Choroid plexus epithelial cell (primary cell): ENCODE data around the gene RPL7A.
"Not testable (repeated sequence)": the region's sequence is repeated elsewhere in the genome, so short reads cannot be mapped to it uniquely, and the experiment has no call there.

Experiments
- DNase-seq: peaks from one replicate; pipeline ENCODE4 v3.0.0-alpha.2; 2010; ENCODE audit warnings: low read depth
- H3K4me3 ChIP-seq: 2 replicates; pipeline ENCODE4 v1.5.1; 2011; ENCODE audit warnings: low read depth, mild to moderate bottlenecking, control low read depth, low read length, moderate library complexity
- TF ChIP-seq, protein P1 (sequence below): conservative IDR thresholded peaks from 2 replicates; pipeline ENCODE4 v1.5.1; 2011; ENCODE audit warnings: low read depth, mild to moderate bottlenecking, control low read depth, inconsistent platforms, low read length, moderate library complexity

RPL7A gene

DNA sequence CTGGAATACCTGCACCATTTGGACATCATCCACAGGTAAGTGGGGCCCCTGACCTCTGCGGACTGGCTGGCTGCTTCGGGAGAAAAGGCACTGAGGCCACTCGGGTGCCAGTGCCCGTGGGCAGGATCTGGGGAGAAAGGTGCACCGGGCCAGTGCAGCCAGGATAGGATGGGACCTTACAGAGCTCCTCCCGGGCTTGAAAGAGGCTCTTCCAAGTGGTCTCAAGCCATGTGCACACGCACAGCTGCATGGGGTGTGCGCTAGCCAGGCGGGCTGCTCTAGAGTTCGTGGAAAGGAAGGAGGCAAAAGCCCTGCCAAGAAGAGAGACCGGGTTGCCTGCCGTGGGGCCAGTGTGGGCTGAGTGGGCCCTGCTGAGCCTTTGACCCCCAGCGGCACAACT is 41.5 kb downstream of the RPL7A start:
- no peak for DNase-seq
- TF ChIP-seq, protein P1, sequence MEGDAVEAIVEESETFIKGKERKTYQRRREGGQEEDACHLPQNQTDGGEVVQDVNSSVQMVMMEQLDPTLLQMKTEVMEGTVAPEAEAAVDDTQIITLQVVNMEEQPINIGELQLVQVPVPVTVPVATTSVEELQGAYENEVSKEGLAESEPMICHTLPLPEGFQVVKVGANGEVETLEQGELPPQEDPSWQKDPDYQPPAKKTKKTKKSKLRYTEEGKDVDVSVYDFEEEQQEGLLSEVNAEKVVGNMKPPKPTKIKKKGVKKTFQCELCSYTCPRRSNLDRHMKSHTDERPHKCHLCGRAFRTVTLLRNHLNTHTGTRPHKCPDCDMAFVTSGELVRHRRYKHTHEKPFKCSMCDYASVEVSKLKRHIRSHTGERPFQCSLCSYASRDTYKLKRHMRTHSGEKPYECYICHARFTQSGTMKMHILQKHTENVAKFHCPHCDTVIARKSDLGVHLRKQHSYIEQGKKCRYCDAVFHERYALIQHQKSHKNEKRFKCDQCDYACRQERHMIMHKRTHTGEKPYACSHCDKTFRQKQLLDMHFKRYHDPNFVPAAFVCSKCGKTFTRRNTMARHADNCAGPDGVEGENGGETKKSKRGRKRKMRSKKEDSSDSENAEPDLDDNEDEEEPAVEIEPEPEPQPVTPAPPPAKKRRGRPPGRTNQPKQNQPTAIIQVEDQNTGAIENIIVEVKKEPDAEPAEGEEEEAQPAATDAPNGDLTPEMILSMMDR, result no peak
- no peak overlapping the region for H3K4me3 ChIP-seq

DNA sequence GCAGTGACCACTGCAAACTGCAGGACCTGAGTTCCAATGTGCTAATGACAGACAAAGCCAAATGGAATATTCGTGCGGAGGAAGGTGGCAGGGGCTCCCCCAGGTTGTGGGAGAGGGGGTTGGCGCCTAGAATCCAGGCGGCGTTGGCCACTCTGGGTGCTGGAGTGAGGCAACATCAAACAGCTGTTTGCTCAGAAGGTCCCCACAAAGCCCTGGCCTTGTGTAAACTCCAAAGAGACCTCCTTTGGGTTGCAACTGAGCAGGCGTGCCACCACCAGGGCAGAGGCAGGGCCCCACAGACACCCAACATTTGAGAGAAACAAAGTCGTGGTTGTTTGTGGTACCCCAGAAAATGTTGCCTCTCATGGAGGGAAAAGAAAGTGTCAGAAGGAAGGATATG is 42.7 kb downstream of the RPL7A start:
- TF ChIP-seq, protein P1, result no peak
- no peak overlapping the region for H3K4me3 ChIP-seq
- DNase-seq, result no peak

DNA sequence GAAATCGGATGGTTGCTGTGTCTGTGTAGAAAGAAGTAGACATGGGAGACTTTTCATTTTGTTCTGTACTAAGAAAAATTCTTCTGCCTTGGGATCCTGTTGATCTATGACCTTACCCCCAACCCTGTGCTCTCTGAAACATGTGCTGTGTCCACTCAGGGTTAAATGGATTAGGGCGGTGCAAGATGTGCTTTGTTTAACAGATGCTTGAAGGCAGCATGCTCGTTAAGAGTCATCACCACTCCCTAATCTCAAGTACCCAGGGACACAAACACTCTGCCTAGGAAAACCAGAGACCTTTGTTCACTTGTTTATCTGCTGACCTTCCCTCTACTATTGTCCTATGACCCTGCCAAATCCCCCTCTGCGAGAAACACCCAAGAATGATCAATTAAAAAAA is 43.4 kb downstream of the RPL7A start:
- DNase-seq, H3K4me3 ChIP-seq: not testable (repeated sequence)

DNA sequence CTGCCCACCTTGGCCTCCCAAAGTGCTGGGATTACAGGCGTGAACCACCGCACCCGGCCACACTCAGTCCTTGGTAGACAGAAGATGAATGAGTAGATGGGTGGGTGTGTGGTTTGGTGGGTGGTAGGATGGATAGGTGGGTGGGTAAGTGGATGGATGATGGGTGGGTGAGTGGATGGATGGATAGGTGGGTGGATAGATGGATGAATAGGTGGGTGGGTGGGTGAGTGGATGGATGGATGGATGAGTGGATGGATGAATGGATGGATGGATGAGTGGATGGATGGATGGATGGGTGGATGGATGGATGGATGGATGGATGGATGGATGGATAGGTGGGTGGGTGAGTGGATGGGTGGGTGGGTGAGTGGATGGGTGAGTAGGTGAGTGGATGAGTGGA is 44.3 kb downstream of the RPL7A start:
- not testable (repeated sequence) for DNase-seq, H3K4me3 ChIP-seq

DNA sequence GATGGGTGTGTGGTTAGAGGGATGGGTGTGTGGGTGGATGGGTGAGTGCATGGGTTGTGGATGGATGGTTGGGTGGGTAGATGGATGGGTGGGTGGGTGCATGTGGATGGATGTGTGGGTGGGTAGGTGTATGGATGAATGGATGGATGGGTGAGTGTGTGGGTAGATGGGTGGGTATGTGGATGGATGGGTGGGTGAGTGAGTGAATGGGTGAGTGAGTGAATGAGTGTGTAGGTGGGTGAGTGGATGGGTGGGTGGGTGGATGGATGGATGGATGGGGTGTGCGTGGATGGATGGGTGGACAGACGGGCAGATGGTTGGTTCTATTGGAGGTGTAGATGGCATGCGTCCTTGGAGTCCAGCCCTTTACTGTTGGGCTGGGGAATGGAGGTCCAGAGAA is 45.4 kb downstream of the RPL7A start:
- TF ChIP-seq, protein P1, result no peak
- no peak for DNase-seq
- no peak overlapping the region for H3K4me3 ChIP-seq

DNA sequence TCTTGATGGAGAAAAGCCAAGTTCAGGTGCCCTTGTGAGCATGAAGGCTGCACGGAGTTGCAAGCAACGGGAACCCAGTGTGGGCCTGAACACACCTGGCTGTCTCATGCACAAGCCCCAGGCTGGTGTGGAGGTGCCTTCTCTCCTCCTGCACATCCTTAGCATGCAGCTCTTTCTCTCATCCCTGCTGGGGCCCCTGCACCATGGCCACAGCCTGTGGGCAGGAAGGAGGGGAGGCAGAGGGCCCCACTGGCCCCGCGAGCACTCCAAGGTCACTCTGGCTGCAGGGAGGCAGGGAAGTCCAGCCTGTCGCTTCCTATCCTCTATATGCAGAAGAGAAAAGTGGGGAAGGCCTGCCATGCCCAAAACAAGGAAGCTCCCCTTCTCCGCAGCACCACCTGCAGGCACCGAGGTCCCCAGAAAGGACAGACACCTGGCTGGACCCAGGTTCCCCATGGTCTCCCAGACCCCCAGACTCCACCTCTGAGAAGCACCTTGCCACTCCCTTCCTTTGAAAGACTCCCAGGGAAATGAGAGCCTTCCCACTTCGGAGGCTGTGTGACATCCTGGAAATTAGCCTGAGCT is 46.8 kb downstream of the RPL7A start:
- no peak for DNase-seq
- TF ChIP-seq, protein P1, result no peak
- H3K4me3 ChIP-seq, result no peak overlapping the region

DNA sequence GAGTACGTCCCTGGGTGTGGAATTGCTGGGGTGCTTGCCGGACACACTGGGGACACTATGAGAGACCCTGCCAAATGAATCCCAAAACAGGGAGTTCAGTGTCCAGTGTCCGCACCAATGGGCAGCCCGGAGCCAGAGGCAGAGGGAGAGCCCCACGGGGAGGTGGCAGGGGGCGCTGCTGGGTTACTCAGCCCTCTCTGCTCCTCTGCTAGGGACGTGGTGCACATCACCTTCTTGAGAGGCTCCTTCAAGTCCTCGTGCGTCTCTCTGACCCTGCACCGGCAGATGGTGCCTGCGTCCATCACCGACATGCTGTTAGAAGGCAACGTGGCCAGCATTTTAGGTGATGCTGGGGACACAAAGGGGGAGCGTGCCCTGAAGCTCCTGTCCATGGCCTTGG is 48.9 kb downstream of the RPL7A start:
- TF ChIP-seq, protein P1, result peak; percentile 56
- DNase-seq, result peak; percentile 26
- no peak overlapping the region for H3K4me3 ChIP-seq

DNA sequence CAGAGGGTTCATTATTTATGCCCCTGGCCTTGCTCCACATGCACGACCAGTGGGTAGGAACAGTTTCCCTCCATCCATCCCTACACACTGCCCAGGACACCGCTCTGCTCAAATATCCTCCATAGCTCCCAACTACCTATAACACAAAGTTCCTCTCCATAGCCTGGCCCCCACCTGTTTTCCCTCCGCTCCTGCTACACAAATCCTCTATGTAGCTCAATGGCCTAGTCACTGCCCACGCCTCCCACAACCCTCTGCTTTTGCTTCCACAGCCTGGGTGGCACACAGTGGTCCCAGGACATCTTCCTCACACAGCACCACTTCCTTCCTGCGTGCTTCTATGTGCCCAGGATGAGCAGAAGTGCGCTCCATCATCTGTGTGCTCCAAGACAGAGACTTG is 49.4 kb downstream of the RPL7A start:
- DNase-seq, result no peak
- TF ChIP-seq, protein P1, result no peak
- no peak overlapping the region for H3K4me3 ChIP-seq
